Fibroblast of skin of abdomen (primary cell): ENCODE results near the gene SPDYE1.

ENCODE experiments used
- DNase-seq: peaks from one replicate; pipeline ENCODE4 v3.0.0-alpha.2; 2013

The SPDYE1 gene

DNA sequence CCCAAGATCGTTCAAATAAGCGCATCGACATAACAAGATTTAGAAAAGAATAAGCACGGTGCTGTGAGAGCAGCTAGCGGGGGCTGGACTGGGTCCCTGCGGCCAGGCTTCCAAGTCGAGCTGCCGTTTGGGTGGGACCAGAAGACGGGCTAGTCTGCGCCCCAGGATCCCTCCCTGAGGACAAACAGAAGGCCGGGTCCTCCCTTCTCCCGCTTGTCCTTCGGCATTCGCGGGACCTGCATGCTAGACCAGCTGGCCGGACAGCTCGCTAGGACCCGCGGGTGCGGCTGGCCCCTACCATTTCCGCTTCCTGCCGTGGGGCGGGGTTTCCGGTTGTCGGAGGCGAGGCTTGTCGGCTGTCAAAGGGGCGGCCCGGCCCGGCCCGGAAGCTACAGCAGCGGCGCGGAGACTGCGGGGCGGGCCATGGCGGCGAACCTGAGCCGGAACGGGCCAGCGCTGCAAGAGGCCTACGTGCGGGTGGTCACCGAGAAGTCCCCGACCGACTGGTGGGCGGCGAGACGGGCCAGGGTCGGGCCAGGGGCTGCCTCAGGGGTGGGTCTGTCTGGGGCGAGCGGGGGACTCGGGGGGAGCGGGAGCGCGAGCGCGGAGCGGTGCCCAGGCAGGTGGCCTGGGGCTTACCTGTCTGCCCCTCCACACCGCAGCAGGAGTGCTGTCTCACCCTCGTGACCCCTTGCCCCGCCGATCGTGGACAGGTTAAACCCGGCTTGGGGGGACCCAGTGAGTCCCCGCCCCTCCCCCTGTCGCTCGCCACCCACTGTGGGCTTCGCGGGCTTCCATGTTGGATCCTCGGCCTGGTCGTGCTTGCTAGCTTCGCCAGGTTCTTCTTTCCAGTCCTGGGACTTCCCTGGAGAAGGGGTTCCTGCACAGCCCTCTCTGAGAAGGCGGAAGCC is 46.9 kb downstream of the SPDYE1 start, which contains the start of gene DBNL:
TSS of gene DBNL (plus strand) at position 388 of the 911 bp plus-strand sequence. CDS start at position 424, 36 bp downstream.
- DNase-seq = peak; percentile 80

DNA sequence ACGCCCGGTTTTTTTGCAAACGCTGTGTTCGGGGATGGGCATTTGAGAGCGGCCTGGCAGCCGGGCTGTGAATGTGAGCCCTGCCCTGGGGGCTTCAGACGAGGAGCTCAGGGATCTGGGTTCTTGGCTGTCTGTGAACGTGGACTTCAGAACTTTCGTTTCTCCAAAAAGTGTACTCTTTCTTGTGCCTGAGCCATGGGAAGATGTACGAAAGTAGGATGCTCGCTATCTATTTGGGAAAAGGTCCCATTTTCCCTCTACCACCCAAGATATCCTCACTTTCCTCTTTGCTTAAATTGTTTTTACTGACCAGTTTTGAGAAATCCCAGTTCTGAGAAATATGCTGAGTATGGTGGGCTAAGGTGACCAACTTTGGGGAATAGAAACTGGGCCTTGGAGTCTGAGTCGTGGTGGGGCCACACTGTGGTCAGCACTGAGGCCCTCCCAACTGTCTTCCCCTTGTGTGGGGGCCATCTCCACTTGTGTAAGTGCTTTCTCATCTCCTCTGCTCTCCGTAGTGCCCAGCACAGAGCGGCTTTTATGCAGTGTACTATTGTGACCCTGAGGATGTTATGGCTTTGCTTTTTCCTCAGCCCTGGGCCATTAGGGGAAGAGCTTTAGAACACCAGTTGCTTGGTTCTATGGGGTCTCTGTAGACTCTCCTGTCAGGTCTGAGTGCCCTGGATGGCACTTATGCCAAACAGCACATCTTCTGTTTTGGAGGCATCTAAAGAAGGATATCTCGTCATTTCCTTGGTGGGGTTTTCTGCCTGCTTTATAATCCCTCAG is 47.7 kb downstream of the SPDYE1 start:
- DNase-seq = no peak

GRCh38 chr7:44046321-44047061 is 48.8 kb downstream of the SPDYE1 start:
- DNase-seq = no peak

DNA sequence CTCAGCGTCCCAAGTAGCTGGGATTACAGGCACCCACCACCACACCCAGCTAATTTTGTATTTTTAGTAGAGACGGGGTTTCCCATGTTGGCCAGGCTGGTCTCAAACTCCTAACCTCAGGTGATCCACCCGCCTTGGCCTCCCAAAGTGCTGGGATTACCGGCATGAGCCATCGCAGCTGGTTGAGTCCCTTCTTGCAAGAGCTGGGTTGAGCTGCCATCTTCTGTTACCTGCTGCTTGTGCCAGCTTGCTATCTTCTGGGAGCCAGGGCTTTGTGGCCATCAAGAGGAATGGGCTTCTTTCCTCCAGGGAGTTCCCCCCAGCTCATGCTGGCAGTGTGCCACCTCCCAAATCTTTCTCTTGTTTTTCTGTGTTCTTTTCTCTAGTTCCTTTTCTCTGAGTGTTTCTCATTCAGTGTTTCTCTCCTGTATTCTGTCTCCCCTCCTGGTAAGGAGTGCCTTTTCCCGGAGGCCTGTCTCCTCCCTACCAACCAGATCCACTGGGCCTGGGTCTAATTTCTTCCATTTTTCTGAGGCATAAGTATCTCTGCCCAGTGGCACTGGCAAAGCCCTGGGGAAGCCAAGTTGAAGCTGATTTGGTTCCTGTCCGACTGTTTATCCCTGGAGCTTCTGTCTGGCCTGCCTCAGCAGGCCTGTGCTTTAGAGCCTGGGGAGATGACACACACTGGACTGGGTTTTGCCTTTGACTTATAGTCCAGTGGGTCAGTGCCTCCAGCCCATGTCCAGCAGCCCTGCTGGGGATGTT is 50.5 kb downstream of the SPDYE1 start:
- DNase-seq = no peak

GRCh38 chr7:44050121-44050914 is 52.6 kb downstream of the SPDYE1 start:
- DNase-seq = no peak

GRCh38 chr7:44050915-44051560 is 53.3 kb downstream of the SPDYE1 start:
- DNase-seq = no peak

DNA sequence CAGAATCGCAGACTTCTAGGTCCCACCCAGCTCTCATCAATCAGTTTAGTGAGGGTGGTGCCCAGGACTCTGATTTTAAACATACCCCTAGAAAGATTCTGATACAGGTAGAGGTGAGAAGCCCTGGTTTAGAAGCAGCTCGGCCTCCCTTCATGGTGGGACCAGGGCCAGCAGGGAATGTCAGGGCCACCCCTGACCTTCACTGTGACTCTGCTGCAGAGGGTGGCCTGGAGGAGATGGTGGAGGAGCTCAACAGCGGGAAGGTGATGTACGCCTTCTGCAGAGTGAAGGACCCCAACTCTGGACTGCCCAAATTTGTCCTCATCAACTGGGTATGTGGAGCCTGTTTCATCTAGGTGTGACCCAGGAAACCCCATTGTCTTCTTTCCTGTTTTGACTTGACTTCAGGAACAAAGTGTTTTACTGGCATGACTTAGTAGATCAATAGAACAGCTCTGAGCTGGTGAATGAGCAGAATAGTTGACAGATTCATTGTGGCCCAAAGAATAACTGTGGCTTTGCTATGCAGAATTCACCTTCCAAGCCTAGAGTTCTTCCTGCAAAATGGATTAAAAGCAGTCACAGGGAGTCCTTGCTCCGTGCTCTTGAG is 54.0 kb downstream of the SPDYE1 start:
- no peak for DNase-seq

DNA sequence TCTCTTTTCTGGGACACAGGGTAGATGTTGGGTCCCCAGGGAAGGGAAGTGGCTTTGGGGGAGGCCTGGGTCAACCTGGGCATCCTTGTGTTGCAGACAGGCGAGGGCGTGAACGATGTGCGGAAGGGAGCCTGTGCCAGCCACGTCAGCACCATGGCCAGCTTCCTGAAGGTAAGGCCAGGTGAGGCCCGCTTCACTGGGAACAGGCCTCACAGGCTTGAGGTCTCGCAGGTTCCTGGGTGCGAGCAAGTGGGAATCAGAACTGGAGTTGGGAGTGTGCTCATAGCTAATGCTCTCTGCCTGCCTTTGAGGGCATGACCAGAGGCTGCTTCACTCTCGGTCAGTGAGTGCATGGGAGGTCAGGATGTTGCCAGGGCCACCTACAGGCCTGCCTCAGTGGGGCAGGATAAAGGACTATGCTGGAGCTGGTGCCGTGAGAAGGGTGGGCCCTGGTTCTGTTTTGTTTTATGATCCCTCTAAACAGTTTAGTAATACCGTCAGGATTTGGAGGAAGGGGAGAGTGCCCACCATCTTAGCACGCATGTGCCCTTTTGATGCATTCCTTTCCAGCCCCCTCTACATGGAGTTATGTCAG is 55.2 kb downstream of the SPDYE1 start:
- DNase-seq = no peak

DNA sequence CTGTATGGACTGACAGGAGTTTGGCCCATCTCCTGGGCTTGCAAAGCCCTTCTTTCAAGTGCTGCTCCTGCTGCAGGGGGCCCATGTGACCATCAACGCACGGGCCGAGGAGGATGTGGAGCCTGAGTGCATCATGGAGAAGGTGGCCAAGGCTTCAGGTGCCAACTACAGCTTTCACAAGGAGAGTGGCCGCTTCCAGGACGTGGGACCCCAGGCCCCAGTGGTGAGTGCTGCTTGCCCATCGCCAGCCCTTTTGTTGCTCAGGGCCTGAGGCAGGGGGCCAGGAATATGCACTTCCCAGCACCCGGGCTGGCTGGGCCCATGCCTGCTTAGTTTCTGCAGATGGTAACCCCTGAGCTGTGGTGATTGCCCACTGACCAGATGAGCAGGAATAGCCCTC is 59.0 kb downstream of the SPDYE1 start:
- no peak for DNase-seq

DNA sequence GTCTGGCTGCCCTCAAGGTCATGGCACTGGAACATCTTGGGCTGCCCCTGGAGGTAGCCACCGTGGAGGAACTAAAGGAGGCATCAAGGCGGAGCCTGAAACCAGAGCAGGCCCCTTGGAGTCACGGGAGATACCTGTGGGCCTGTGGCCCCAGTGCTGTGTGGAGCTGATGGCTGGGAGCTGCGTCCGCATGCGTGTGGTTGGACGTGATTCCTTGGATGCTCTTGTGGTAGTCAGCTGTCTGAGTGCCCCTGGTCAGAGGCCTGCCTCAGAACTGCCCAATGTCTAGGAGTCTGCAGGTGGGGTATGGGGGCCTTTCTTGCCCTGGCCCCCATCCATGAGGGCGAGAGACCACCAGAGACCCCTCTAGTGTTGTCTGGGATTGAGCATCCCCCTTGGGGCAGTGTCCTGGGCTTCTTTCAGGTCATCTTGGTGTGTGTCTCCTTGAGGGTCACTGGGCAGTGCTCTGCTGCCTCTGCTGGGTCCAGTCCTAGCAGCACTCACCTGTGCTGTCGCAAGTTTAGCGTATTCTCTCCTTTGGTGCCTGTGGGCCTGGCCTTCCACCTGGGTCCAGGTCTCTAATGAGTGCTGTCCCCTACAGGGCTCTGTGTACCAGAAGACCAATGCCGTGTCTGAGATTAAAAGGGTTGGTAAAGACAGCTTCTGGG is 59.6 kb downstream of the SPDYE1 start:
- no peak for DNase-seq

DNA sequence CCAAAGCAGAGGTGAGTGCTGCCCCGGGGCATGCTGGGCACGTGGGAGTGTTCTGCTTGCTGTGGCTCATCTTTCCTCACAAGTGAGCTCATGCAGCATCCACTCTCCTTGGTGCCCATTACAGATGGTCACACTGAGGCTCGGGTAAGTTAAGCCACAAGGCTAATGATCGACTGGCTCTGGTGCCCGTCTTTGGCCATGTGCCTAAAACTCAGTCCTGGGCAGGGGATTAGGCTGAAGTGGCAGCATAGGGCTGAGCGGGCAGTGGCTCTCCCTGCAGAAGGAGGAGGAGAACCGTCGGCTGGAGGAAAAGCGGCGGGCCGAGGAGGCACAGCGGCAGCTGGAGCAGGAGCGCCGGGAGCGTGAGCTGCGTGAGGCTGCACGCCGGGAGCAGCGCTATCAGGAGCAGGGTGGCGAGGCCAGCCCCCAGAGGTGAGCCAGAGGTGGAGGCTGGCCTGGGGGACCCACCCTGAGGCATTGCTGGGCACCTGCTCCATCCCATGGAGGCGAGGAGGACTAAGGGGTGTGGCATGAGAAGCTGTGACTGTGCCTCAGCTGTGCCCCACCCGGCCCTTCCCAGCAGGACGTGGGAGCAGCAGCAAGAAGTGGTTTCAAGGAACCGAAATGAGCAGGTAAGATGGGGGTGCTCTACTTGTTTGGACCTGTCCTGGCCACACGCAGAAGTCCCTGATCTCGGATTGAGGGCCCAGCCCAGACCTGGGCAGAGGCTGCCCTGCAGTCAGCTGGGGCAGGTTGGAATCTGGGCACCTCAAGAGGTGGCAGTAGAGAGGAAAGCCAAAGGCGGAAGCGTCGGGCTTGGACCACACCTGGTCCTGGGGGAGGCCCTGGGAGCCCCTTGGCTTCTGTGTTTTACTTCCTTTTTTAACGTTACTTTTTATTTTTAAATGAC is 60.4 kb downstream of the SPDYE1 start:
- no peak for DNase-seq

- no peak for DNase-seq
Observed at GRCh38 chr7:44058759-44059218, 61.1 kb downstream of the SPDYE1 start.

DNA sequence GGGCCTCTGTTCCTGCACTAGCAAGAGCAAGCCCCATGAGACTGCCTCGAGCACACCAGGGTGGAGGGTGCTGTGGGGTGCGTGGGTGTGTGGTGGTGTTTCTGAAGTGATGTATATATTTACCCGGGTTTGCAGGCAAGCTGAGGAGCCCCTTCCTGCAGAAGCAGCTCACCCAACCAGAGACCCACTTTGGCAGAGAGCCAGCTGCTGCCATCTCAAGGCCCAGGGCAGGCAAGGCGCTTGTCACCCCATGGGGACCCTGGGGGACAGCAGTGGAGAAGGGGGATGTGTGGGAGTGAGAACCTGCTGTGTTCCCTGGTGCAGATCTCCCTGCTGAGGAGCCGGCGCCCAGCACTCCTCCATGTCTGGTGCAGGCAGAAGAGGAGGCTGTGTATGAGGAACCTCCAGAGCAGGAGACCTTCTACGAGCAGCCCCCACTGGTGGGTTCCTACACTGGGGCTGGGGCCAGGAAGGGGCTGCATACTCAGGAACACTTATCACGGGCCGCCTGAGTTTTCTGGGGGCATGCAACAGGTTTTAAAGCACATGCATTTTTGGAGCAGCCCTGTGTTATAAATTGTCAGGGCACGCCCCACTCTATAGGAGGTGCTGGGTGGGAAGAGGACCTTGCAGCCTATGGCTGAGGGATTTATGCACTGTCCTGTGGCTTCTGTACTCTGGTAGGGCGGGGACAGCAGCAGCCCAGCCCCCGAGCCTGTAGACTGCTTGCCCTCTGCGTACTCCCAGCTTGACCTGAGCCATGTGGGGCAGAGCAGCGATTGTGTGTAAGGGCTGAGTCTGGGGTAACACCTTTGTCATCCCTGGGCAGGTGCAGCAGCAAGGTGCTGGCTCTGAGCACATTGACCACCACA is 61.8 kb downstream of the SPDYE1 start:
- no peak for DNase-seq
